Fibroblast of pulmonary artery (primary cell): ENCODE data around the gene PRTN3.

Experiments used
- DNase-seq: peaks from one replicate; pipeline ENCODE4 v3.0.0-alpha.2; 2010; ENCODE audit warnings: low read depth
- H3K4me3 ChIP-seq: replicated peaks from 2 replicates; pipeline ENCODE4 v1.5.1; 2011; ENCODE audit warnings: low read depth, mild to moderate bottlenecking, control low read depth, low read length, moderate library complexity
- CTCF ChIP-seq: IDR thresholded peaks from 2 replicates; pipeline ENCODE4 v1.5.1; 2011; ENCODE audit warnings: mild to moderate bottlenecking, control low read depth, low read length, inconsistent platforms; ENCODE audit errors: missing control alignments

PRTN3 gene

GRCh38 chr19:858868-859843 is 18.4 kb downstream of the PRTN3 start, which contains the start of gene CFD:
CFD (plus strand) TSS chr19:859664; CDS start chr19:859690, 26 bp downstream.
- TF ChIP-seq CTCF: no peak
- DNase-seq: no peak
- peak within 1 kb of the TSS; percentile 22 for H3K4me3 ChIP-seq

- TF ChIP-seq CTCF: no peak
- no peak for DNase-seq
- no peak overlapping the region for H3K4me3 ChIP-seq
Observed at GRCh38 chr19:861141-861755, 20.4 kb downstream of the PRTN3 start.

- H3K4me3 ChIP-seq: no peak overlapping the region
- no peak for TF ChIP-seq CTCF
- peak; percentile 28 for DNase-seq
Observed at GRCh38 chr19:861756-862580, 21.2 kb downstream of the PRTN3 start.

GRCh38 chr19:862581-863314 is 21.9 kb downstream of the PRTN3 start:
- TF ChIP-seq CTCF: no peak
- DNase-seq: peak; percentile 35
- no peak overlapping the region for H3K4me3 ChIP-seq

- H3K4me3 ChIP-seq: no peak overlapping the region
- no peak for TF ChIP-seq CTCF
- no peak for DNase-seq
Observed at GRCh38 chr19:863315-863620, 22.5 kb downstream of the PRTN3 start.

- TF ChIP-seq CTCF: no peak
- no peak overlapping the region for H3K4me3 ChIP-seq
- no peak for DNase-seq
Observed at GRCh38 chr19:866769-867300, 26.0 kb downstream of the PRTN3 start.
